GM21825 (cell line): ENCODE results near the gene STK4.
"Not testable (repeated sequence)": the region's sequence is repeated elsewhere in the genome, so short reads cannot be mapped to it uniquely, and the experiment has no call there.

Experiments used
- ATAC-seq: cut with Tn5 transposase; IDR thresholded peaks from one replicate; pipeline ENCODE4 v1.9.1; 2021; ENCODE audit warnings: mild to moderate bottlenecking, moderate library complexity; ENCODE audit not compliant: unreplicated experiment

The STK4 gene

DNA sequence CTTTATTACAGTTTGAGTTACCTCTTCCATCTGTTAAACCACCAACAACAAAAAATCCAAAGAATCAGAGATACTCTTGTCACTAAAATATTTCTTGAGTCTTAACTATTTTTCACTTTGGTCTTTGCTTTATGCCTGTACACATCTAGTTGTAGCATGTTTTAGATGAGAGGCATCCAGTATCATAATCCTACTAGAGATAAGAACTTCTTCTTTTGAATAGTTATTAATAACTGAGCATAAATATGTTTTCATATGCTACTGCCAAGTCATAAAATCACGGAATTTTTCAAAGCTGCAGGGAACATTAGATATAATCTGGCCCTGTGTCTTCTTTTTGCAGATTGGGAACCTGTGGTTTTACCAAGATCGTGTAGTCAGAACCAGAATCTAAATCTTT, 55.3 kb downstream of the STK4 start:
- ATAC-seq = no peak

DNA sequence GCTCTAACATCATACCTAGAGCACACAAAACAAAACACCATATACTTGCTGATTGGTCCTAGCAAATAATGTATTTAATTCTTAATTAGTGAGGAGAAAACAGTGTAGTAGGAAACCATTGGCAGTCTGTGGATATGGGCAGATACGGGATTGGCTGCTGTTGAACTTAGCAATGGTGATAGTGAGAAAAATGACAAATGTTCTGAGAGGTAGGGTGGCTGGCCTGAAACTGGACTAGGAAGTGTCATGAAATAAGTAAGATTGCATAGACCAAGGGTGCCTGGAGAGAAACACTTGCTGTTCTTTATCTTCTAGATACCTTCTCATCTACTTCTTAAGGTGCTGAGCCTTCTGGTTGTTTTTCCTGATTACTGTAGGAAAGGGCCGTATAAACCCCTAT, 56.8 kb downstream of the STK4 start:
- not testable (repeated sequence) for ATAC-seq

DNA sequence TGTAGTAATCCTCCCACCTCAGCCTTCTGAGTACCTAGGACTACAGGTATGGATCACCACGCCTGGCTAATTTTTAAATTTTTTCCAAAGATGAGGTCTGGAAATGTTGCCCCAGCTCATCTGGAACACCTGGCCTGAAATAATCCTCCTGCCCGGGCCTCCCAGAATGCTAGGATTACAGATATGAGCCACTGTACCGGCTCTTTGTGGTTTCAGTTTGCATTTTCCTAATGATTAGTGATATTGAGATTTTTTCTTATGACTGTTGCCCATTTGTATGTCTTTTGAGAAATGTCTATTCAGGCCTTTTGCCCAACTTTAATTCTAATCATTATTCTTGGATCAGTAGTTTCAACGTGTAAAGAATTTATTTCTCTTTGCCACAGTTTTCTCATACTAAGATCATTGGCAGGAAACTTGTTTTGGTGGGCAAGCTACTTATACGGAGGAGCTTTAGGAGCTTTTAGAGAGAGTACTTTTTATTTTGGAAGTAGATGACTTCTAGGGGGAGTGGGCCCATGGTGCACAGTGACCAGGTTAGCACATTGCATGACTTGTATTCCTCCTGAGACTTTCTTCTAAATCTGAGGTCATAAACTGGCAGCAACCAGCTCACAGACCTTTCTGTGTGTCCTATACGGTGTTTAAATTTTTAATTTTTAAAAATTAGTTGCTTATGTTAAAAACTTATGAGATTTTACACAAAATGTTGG, 62.3 kb downstream of the STK4 start:
- no peak for ATAC-seq

DNA sequence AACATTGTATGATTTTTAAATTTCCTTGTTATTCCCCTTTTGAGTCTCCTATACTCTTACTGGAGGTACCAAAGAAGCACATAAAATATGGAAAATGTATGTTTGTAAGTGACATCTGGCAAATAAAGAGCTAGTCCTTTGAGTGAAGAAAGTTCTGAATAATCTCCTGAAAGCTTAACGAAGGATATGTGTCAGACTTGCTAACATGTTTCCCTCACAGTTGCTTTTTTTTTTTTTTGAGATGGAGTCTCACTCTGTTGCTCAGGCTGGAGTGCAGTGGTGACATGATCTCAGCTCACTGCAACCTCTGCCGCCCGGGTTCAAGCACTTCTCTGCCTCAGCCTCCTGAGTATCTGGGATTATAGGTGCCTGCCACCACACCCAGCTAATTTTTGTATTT, 63.6 kb downstream of the STK4 start:
- no peak for ATAC-seq

DNA sequence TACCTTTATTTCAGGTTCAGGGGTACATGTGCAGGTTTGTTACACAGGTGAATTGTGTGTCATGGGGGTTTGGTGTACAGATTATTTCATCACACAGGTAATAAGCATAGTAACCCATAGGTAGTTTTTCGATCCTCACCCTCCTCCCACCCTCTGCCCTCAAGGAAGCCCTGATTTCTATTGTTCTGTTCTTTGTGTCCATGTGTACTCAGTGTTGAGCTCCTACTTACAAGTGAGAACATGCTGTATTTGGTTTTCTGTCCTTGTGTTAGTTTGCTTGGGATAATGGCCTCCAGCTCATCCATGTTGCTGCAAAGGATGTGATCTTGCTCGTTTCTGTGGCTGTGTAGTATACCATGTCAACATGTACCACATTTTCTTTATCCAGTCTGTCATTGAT, 66.0 kb downstream of the STK4 start:
- ATAC-seq = no peak

DNA sequence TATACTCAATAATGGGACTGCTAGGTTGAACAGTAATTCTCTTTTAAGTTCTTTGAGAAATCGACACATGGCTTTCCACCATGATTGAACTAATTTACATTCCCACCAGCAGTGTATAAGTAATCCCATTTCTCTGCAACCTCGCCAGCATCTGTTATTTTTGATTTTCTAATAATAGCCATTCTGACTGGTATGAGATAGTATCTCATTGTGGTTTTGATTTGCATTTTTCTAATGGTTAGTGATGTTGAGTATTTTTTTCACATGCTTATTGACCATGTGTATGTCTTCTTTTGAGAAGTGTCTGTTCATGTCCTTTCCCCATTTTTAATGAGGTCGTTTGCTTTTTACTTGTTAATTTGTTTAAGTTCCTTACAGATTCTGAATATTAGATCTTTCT, 66.5 kb downstream of the STK4 start:
- no peak for ATAC-seq

DNA sequence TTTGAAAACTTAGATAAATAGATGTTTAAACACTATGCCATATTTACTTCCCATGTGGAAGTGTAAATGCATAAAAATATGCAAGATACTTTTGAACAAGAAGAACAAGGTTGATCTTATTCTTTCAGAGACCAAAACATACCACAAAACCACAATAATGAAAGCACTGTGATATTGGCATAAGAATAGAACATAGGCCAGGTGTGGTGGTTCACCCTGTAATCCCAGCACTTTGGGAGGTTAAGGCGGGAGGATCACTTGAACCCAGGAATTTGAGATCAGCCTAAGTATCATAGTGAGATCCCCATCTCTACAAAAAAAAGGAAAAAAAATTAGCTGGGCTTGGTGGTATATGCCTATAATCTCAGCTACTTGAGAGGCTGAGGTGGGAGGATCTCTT, 68.1 kb downstream of the STK4 start:
- ATAC-seq = no peak

DNA sequence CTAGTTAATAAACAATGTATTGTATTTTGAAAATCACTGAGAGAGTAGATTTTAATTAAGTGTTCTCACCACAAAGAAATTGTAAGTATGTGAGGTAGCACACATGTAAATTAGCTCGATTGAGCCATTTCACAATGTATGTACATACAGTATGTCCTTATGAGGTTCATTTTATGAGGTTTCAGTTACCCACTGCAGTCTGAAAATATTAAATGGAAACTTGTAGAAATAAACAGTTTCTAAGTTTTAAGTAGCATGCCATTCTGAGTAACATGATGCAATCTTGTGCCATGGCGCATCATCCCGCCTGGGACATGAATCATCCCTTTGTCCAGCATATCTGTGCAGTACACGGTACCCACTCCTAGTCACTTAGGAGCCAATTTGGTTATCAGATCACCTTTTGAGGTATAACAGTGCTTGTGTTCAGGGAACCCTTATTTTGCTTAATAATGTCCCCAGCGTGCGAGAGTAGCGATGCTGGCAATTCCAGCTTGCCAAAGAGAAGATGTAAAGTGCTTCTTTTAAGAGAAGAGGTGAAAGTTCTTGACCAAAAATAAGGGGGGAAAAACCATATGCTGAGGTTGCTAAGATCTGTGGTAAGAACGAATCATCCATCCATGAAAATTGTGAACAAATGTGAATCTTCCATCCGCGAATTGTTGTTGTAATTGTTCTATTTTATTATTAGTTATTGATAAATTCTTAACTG, 69.9 kb downstream of the STK4 start:
- no peak for ATAC-seq

DNA sequence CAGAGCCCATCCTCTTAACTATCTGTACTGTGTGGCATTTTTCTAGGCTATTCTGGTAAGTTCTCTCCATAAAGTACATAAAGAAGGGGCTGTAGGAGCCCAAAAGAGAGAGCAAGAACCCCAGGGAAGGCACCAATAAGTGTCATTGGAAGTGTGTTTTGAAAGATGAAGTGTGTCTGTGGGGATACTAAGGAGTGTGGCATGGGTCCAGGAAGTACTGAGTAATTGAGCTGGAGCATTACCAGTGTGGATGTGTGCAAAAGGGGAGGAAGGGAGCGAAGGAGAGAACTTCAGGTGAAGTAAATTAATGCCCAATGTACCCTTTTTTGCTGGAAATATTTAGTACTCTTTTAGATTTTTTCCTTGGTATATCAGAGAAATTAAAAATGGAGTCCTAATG, 70.7 kb downstream of the STK4 start:
- ATAC-seq = no peak

DNA sequence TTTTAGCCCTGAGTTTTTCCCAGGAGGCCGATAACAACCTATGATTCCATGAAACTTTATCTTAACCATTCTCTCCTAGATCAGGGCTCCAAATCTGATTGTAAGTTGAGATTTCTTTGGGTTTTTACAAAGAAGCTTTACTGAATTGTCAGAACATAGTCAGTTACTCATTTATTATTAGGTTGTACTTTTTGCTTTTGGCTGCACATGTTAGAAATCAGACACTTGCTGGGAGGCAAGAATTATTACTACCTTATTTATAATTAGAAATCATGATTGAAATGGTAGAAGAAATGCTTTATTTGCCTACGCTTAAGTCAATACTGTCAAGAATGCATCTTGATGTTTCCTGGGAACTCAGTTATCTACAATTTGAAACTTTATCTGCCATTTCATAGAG, 71.3 kb downstream of the STK4 start:
- ATAC-seq = no peak

DNA sequence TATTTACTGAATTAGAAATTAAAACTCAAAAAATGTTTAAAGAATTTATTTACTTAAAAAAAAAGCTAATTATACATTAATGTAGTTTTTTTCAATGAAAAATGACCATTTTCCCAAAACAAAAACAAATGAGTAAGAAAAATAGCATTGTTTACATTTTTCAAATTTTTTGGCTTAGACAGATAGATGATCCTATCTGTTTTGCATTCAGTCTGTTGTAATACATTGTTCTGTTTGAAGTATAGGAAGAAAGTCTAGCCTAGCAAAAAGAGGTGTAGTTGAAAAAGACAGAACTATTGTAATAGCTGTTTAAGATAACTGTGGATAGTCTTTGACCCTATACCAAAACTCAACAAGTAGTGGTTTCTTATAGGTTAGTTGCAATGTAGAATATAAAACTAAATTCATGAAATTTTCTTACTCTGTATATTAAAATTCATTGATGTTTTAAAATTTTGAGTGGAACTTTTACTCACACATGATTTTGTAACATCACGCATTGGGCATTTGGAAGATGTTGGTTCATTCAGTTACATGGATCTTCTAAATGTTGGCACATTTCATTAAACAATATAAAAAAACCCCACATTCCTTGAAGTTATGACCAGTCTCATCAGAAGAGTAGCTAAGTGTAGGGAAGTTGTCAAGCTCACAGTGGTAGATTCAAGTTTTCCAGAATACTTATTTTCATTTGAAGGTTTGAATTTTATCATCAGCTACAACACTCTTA, 72.6 kb downstream of the STK4 start:
- no peak for ATAC-seq

DNA sequence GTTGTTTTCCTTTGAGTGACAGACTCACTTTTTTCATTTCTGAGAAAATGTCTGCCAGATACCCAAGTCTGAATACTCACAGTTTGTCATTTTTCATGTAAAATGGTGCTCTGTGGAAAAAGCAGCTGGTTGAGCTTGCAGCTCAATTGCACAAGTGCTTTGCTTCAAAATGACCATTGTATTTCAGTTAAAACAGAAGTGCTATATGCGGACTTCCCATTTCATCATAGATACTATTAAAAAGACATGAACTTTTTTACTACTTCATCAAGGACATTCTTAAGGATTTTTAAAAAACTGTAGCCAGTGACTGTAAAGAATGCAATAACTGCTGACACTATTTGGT, 73.1 kb downstream of the STK4 start:
- ATAC-seq = no peak

DNA sequence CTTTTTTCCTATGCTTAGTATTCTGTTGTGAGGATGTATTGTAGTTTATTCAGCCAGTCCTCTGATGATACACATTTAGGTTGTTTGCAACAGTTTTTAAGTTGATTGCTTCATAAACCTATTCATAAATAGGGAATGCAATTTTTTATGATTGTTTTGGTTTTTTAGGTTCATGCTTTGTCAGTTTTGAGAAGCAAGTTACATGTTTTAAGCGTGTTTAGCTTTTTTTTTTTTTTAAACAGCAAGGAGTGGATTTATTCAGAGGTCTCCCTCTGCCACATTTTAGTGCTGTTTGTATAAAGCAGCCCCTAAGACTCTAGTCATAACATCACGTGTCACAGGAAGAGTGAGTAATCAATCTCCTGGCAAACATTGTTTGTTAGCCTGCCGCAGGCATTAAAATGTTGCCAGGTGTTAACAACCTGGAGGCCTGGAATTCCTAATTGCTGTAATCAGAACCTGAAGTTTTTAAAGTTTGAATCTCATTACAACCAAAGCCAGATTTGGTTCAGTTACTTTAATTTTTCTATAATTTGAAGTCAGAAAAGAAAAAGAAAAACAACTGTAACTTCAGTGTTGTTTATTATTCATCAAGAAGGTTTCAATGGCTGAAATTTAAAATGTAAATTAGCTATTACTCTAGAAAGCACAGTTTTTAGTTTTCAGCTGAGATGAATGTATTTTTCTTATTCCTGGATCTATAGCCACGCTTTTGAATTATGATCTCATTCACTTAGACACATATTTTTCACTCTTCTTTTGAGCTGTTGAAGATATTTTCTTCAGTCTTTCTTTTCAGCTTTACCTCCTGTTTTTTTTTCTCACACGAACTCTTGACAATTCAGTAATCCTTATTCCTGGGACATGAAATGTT, 75.4 kb downstream of the STK4 start:
- ATAC-seq = no peak

DNA sequence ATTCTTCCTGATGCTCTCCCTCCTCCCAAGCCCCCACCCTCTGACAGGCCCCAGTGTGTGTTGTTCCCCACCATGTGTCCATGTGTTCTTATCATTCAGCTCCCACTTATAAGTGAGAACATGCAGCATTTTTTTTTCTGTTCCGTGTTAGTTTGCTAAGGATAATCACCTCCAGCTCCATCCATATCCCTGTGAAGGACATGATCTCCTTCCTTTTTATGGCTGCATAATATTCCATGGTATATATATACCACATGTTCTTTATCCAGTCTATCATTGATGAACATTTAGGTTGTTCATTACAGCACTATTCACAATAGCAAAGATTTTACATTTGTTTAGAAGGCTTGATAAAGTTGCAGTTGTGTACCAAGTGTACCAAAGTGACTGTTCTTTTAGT, 76.7 kb downstream of the STK4 start:
- no peak for ATAC-seq

DNA sequence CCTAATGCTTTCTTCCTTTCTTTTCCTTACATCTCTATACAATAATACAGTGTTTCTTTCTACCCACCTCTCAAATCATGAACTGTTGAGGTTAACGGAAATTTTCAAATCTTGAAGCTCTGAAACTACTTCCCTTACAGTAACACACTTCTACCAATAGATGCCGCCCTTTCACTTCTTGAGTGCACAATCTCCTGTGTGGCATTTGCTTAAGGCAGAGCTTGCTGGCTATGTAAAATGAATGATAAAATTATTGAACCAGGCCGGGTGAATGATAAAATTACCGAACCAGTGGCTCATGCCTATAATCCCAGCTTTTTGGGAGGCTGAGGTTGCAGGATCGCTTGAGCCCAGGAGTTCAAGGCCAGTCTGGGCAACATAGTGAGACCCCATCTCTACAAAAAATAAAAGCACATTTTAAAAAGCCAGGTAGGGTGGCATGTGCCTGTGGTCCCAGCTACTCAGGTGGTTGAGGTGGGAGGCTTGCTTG, 77.8 kb downstream of the STK4 start:
- no peak for ATAC-seq

DNA sequence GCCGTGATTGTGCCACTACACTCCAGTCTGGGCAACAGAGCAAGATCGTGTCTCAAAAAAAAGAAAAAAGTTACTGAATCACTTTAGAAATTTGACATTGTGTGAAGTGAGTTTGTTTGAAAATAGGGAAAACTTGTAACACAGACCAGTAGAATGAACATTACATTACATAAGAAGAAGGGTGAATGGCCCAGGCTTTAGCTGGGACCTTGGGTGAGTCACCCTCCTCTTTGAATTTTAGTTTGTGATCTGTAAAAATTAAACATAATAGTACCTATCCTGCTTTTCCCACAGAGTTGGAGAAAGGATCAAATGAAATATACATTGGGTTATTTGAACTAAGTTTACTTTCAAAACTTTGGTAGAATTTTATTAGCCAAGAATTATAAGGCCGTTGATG, 78.3 kb downstream of the STK4 start:
- no peak for ATAC-seq

DNA sequence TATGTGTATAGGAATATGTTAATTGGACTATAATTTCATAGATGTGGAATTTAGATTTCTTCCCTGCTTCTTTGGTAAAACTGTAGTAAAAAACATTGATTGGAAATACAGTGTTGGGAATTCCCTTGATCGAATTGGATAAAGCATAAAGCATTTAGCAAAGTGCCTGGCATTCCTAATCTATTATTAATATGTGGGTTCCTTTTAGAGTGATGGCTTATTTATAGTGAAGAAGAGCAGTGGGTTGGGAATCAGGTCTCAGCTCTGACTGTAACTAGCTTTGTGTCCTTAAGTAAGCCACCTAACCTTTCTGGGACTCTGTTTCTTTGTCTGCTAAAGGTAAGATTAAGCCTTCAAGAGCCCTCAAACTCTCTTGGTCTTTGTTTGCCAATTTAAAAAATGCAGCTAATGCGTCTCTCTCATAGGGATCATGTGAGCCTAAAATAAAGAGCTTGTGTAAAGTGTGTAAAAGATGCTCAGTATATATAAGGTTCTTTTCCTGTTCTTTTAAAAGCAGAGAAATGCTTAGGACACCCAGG, 81.3 kb downstream of the STK4 start:
- ATAC-seq = no peak

DNA sequence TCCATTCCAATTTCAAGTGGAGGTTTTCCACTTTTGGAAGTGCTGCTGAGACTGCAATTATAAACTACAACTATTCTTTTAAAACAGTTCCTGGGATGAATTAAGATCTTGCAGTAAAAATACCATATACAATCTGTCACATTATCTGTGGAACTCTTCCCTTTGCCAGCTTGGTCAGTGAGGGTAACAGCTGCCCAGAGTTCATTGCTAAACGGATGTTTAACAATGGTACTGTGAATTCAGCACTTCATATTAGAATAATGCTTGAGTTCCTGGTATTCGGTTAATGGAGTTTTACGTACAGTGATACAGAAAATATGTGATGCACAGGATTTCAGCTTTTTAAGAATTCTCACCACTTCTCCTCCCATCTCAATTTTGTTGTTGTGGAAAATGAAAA, 83.1 kb downstream of the STK4 start:
- no peak for ATAC-seq

DNA sequence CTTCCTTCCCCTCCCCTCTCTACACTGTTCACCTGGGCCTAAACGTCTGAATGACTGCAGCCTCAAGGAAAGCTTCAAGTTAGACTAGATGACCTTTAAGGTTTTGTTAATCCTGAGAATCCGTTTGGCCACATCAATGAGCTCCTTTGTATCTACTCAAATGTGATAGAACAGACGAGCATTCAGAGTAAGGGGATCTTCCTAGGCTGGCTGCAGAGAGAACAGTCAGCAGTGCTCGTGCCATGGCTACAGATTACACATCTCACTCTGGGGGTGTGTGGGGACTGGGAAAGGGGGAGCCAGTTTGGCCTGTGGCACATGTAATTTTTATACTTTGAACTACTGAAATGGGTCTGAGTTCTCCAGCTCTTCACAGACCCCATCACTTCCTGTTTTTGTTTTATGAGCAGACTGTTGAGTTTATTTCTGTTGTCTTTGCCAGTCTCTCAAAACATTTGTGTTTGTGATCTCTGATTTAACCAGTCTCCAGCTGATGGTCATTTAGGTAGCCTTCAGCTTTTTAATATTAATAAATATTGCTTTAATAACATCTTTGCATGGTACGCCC, 83.7 kb downstream of the STK4 start:
- no peak for ATAC-seq

DNA sequence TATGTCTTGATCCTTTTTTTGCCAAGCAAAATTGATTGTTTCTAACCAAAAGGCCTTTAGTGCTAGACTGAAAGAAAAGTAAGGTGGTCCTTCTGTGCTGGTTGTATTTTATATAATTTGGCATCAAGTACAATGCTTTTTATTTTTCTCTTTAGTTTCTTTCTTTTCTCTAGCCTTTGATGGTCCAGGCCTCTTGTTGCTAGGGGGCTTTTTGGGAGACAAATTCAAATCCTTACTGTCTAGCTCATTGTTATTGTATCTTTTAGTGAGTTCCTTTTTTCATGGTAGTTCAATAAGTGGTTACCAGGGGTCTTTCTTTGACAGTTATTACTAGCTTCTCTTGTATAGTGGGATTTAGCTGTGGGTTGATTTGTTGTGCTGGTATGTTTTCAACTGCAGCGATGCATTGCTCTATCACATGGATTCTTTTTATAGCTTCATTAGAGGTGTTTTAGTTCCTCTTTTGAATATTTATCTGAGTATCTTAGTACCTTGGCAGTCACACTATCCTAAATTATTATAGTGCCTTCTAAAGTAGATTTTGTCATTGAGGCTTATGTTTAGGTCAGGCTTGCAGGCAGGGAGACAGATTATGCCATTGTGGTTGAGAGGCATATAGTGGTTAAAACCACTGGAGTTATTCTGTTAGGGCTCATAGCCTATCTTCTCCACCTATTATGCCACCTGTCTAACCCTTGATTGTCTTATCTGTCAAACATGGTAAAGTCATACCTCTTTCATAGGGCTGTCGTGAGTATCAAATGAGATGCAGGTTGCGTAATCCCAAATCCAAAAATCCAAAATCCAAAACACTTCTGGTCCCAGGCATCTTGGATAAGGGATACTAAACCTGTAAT, 85.1 kb downstream of the STK4 start:
- ATAC-seq = no peak
